AG08395 (cell line): Measurements from ENCODE around the gene LCORL.
A peak's percentile ranks its signal among the peaks of the same experiment; 100 is the strongest.
"Not testable (repeated sequence)": the region's sequence is repeated elsewhere in the genome, so short reads cannot be mapped to it uniquely, and the experiment has no call there.

ENCODE experiments used
- DNase-seq: peaks from one replicate; pipeline ENCODE4 v3.0.0; 2012; ENCODE audit warnings: mixed read lengths, low spot score

The LCORL gene

DNA sequence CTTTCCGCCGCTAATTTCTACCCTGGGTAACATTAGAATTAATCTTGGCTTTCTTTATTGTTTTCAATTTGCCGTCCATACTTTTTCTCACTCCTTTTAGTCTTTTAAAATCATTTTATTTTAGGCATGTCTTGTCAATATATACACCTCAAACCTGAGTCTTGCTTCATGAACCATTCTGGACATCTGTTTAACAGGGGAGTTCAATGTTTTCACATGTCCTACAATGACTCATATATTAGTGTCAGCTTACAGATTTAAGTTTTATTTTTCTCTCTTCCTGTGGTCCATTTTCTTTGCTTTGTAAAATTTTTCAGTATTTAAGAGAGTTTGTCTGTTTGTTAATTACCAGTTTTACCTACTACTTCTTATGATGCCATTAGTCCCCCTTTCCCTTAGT is 89.5 kb downstream of the LCORL start:
- peak; percentile 5 for DNase-seq

DNA sequence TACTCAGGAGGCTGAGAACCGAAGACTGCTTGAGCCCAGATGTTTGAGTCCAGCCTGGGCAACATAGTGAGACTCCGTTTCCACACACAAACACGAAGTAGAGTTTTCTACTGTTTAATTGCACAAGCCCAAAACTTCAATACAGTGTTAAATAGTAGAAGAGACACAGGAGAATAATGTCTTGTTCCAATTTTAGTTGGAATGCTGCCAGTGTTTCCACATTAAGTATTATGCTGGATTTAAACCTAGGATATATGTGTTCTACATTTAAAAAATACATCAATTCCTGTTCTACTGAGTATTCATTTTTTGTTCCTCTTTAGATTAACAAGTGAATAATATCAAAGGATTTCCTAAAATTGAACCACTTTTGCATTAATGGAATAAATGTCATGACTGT is 91.3 kb downstream of the LCORL start:
- DNase-seq = no peak

DNA sequence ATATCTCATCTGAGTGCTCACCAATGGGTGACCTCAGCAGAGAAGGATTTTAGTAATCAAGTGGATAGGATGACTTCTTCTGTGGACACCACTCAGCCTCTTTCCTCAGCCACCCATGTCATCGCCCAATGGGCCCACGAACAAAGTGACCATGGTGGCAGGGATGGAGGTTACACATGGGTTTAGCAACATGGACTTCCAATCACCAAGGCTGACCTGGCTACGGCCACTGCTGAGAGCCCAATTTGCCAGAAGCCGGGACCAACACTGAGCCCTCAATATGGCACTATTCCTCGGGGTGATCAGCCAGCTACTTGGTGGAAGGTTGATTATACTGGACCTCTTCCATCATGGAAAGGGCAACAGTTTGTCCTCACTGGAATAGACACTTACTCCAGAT is 97.4 kb downstream of the LCORL start:
- DNase-seq = no peak

DNA sequence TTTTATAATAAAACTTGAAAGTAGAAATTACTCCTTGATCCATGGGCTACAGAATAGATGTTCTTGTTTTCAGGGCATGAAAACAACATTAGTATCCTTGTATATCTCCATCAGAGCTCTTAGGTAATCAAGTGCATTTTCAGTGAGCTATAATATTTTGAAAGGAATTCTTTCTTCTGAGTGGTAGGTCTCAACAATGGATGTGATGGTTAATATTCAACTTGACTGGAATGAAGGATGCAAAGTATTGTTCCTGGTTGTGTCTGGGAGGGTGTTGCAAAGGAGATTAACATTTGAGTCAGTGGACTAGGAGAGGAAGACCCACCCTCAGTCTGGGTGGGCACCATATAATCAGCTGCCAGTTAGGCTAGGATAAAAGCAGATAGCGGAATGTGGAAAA is 100.1 kb downstream of the LCORL start:
- DNase-seq = no peak

DNA sequence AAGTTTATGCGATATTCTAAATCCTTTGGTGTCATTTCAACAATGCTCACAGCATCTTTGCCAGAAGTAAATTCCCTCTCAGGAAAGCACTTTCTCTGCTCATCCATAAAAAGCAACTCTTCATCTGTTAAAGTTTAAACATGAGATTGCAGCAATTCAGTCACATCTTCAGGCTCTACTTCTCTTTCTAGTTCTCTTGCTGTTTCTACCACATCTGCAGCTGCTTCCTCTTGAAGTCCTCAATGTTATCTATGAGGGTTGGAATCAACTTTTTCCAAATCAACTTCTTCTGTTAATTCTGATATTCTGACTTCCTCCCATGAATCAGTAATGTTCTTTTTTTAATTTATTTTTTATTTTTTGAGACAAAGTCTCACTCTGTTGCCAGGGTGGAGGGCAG is 100.9 kb downstream of the LCORL start:
- no peak for DNase-seq

DNA sequence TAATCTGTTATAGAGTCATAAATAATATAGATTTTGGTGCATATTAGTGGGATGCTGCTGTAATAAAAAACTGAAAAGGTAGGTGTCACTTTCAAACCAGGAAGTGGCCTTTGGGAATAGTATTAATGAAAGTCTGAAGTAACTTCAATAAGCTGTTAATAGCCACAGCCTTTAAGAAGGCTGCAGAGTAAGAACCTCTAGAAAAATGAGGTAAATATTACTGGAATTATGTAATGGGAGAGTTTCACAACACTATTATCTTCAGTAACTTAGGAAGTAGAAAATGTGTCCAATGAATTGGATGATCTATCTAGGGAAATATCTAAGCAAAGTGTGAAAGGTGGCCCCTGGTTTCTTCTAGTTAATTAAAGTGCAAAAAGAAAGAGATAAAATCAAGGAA is 106.1 kb downstream of the LCORL start:
- no peak for DNase-seq

DNA sequence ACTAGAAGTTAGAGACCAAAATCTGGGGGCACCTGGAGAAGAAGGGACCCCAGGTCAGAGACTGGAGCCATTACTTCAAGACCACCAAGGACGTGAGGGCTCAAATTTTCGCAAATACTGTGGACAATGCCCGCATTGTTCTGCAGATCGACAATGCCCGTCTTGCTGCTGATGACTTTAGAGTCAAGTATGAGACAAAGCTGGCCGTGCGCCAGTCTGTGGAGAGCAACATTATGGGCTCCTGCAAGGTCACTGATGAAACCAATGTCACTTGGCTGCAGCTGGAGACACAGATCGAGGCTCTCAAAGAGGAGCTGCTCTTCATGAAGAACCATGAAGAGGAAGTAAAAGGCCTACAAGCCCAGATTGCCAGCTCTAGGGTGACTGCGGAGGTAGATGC is 109.5 kb downstream of the LCORL start:
- DNase-seq = no peak

DNA sequence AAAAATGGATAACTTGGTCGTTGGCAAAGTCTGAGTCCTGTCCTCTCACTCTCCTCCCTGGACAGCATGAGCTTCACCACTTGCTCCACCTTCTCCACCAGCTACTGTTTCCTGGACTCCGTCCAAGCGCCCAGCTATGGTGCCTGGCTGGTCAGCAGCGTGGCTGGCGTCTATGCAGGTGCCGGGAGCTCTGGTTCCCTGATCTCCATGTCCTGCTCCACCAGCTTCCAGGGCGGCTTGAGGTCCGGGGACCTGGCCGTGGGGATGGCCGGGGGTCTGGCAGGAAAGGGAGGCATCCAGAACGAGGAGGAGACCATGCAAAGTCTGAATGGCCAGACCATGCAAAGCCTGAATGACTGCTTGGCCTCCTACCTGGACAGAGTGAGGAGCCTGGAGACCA is 109.9 kb downstream of the LCORL start:
- no peak for DNase-seq

DNA sequence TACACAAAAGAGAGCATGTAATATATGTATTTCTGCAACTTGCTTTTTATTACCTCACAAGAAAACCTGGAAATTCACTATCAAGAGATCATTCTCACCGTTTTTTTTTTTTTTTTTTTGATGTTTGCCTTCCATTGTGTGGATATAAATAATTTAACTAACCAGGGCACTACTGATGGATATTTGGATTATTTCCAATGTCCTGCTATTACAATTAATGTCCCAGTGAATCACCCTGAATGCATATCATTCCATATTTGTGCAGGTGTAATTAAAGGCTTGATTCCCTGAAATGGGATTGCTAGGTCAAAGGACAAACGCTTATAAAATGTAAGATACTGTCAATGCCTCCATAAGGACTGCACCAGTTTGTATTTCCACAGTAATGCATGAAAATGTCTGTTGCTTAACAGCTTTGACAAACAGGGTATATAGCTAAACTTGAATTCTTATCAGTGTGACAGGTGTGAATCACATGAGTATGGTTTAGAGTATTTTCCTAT is 123.0 kb downstream of the LCORL start:
- no peak for DNase-seq

DNA sequence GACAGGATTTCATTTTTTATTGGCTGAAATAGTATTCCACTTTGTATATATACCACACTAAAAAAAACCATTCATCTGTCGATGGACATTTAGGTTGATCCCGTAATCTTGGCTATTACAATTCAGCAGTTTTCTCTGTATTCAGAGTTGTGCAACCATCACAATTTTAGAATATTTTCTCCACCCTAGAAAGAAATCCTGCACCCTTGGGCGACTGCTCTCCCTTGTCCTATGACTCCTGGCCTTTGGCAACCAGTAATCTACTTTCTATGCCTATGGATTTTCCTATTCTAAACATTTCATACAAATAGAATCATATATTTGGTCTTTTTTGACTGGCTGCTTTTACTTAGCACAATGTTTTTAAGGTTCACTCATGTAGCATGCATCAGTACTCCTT is 126.1 kb downstream of the LCORL start:
- no peak for DNase-seq

DNA sequence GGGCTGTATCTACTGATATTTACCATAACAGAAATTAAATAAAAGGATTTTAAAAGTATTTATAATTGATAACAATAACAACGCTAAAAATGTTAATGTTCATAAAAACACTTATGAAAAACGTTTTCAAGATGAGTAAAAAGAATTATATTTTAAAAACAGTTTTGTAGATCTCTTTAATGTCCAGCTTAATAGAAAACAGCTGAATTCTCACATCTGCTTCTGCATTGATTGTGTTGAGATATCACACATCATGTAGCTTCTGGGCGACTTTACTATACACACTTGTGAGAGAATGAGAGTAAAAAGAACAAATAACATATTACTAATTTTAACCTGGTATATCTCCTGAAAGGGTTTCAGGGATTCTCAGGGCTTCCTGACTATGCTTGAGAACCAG is 127.1 kb downstream of the LCORL start:
- no peak for DNase-seq

DNA sequence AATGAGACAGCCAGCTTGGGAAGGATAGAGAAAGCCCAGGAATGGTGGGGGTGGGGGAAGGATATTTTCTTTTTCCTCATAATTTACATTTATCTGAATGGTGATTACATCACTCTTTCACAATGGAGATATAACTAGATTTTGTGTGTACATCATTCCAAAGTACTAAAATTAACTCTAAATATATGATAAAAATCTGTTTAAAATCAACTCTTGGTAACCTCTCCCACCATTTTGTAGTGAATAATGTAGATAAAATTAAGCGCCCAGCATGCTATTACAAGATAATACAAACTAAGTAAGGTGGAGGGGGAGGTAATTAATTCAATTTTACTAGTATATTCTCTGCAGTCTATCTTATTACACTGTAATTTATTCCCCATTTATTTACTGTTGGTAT is 131.9 kb downstream of the LCORL start:
- DNase-seq = no peak

DNA sequence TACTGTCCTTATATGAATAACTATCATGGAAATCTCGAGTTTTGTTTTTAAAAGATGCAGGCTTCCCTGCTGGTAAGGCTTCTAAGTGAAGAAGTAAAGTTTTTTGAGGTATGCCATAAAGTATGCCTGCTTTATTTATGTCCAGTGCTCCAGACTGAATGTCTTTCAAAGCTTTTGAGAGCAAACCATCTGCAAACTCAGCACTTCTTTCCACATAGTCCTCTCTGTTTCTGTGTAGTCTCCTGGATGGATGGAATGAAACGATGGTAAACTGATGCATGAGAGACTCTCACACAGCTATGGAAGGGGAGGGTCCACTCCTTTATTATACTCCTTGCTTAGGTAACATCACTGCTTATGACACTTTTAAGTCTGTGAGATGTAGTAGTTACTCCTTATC is 137.0 kb downstream of the LCORL start:
- no peak for DNase-seq

DNA sequence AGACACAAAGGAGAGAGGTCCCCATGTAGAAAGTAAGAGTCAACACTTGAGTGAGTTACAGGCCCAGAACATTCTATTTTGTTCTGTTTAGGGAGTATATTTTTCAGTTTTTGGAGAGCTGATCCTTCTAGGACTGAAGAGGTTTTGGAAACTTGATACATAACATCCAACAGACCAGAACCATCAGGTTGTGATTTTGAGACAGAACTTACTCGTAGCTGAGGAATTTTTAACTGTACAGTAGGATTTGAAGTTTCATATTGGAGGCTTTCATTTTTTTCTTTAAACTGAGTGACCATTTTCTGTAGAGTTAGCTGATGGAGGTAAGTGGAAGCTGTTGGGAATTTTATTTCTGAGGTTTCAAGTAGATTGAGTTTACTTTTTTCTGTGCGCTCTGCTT is 137.5 kb downstream of the LCORL start:
- peak; percentile 5 for DNase-seq

DNA sequence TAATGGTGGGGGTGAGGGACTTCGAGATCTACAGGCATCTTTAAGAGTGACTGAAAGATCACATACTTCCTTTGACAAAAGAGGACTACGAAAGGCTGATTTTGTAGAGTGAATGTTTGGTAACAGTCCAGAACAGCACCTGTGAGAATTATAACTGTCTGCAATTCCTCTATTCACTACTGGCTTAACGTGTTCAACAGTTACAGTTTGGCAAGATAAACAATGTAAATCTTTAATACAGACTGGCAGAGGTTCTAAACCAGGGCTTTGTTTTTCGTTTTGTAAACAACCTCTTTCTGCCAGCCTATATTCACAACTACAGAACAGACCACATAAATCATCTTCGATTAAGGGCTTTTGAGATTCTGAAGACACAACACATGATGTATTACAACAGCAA is 143.9 kb downstream of the LCORL start:
- no peak for DNase-seq

DNA sequence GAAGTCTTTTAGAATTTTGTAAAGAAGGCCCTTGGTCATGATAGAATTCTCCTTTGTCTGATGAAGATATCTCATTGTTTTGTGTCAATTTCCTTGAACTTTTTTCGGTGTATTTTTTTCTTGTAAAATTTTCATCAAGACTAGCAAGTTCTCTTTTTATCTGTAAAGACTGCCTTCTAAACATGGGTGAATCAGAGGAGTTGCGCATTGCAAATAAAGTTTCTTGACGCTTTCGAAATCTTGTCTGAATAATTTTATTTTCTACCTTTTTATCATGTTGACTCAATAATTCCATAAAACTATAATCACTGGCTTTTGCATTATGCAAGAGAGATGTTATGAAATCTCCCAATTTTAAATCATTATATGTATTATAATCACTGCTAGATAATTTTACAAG is 144.6 kb downstream of the LCORL start:
- DNase-seq = no peak

DNA sequence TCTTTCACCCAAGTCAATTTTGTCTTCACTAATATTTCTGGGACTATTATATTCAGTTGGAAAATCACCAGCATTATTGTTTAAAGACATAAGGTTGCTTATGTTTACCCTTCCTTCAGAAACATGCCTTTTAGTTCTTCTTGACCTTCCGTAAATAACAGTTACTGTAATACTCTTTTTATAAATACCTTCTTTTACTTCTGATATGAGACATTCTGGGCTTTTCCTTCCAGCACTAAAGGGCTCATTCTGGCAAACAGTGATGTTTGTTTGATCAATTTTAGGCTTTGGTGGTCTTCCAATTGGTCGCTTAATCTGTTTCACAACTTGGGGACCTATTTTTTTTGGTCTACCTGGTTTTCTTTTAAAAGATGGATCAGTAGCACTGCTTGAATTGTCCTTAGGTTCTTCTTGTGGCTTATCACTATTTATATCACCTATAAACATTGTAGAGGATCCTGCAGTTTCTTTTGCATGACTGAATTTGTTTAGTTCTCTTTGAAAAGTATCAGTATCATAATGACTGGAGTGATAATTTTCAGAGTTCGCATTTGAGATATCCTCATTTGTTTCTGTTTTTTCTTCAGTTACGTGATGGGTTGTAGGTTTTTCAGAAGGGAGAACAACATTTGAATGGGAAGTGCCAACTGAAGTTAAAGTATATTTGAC is 146.0 kb downstream of the LCORL start:
- DNase-seq = no peak

DNA sequence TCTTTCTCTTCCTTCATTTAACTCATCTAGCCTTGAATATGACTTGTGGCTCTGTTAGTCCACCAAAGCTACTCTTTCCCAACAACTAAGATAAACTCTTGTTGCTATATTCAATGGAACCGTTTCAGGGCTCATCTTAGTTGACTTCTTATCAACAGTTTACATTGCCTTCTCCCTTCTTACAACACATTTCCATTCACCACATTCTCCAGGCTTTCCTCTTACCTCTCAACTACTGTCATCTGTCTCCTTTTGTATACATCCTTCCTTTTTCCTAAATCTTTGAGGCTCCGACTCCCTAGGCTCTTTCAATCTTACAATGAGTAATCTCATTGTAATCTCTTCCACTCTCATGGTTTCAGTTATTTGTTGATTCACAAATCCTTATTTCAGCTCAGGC is 152.2 kb downstream of the LCORL start:
- DNase-seq = no peak

DNA sequence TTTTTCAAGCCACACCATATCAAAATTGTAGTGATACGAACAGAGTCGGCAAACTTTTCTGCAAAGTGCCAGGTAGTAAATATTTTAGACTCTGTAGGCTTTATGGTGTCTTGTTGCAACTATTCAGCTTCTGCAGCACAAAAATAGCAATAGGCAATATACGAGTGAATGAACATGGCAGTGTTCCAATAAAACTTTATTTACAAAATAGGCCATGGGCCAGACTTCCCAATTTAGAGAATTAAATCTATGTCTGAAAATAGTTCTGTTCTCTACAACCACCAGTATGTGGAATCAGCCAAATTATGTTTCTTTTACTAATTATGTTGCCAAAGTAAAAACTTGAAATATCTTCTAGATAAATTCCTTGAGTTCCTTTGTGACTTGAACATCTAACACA is 154.3 kb downstream of the LCORL start:
- DNase-seq = no peak

DNA sequence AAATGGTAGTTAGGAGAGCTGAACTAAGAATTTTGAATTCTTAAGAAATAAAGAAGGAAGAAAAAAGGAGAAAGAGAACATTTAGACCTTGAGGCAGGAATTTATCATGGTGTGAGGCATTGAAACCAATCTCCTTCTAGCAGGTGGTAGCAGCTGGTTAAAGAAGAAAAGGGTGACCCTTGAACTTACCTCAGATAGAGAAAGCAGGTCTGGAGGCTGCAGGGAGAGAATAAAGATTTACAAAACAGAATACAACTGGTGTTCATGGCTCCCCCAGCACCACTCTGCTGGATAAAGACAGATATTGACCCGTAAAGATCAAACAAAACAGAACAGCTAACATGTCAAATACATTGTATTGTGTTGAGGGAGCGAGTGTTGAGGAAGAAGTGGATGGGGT is 154.7 kb downstream of the LCORL start:
- no peak for DNase-seq

DNA sequence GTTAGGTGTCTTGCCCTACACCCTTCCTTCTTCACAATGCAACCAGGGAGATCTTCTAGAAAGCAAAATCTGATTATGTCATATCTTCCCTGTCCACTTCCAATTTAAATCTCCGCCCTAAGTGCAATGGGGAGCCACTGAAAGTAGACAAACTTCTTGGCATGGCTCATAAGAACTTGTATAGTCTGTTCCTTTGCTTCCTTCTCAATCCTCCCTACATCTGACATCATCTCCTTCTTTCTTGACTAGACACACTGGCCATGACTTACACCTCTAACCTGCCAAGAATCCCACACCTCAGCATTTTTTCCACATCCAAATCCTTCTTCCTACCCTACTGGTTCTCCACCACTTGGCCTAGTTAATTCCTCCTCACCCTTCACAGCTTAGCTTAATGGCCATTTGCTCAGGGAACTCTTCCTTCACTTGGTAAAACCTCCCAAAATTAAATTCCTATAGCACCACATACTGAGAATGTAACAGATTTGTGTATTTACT is 155.6 kb downstream of the LCORL start:
- no peak for DNase-seq

DNA sequence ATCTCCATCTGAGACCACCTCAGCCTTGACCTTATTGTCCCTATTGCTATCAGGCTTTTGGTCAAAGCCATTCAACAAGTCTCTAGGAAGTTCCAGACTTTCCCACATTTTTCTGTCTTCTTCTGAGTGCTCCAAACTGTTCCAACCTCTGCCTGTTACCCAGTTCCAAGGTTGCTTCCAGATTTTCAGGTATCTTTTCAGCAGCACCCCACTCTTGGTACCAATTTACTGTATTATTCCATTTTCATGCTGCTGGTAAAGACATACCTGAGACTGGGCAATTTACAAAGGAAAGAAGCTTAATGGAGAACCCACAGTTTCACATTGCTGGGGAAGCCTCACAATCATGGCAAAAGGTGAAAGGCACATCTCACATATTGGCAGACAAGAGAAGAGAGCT is 159.6 kb downstream of the LCORL start:
- not testable (repeated sequence) for DNase-seq

DNA sequence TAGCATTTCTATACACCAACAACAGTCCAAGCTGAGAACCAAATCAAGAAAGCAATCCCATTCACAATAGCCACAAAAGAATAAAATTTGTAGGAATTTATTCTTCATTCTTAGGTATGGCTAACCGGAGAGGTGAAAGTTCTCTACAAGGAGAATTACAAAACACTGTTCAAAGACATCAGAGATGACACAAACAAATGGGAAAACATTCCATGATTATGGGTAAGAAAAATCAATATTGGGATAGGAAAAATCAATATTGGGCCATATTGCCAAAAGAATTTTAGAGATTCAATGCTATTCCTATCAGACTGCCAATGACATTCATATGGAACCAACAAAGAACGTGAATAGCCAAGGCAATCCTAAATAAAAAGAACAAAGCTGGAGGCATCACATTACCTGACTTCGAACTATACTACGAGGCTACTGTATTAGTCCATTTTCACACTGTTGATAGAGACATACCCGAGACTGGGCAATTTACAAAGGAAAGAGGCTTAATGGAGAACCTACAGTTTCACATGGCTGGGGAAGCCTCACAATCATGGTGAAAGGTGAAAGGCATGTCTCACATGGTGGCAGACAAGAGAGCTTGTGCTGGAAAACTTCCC is 161.7 kb downstream of the LCORL start:
- DNase-seq = no peak

DNA sequence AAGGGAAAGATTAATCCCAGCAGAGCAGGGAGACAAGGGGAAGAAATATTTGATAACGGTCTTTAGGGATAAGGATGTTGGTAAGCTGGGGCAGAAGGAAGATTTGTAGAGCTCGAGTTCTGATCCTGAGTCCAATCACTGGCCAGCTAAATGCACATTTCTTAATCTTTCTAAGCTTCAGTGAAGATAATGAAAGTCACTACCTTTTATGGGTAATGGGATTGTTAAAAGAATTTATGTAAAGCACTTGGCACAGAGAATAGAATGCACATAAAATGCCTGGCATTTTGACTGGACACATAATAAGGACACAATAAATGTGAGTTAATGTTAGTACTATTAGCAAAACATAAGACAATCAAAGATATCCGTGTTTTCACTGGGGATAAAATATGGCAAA is 167.5 kb downstream of the LCORL start:
- no peak for DNase-seq
